Spleen (tissue), 11 donors: ENCODE measurements around the gene SNCB. TPM values are rescaled to one million over a fixed set of nuclear protein-coding genes. Genes with fewer than 3 reads are reported as not detected.
A peak's percentile ranks its signal among the peaks of the same experiment; 100 is the strongest.

ENCODE experiments used
- DNase-seq: peaks from one replicate; pipeline ENCODE4 v3.0.0-alpha.2; 2020
- H3K27ac ChIP-seq, 8 donors: fragments of 200-600 bp; sonication (generic) in 7 of 8; 1 replicate in 4 of 8; 2 replicates in 4 of 8; pipeline versions ENCODE4 v1.5.0 to v1.8.0; 2016 to 2021; ENCODE audit warnings: inconsistent platforms in 4 of 8, mild to moderate bottlenecking in 4 of 8, moderate library complexity in 1 of 8
- H3K27me3 ChIP-seq, 7 donors: fragments of 200-600 bp; sonication (generic) in 6 of 7; replicated peaks in 1 of 7; 1 replicate in 4 of 7; 2 replicates in 3 of 7; pipeline versions ENCODE4 v1.5.0 to v1.8.0; 2016 to 2021; ENCODE audit warnings: inconsistent platforms in 3 of 7, mild to moderate bottlenecking in 1 of 7
- H3K36me3 ChIP-seq, 6 donors: fragments of 200-600 bp; sonication (generic) in 5 of 6; 1 replicate in 4 of 6; 2 replicates in 2 of 6; pipeline versions ENCODE4 v1.5.0 to v1.8.0; 2016 to 2021; ENCODE audit warnings: inconsistent platforms in 2 of 6
- H3K4me1 ChIP-seq, 6 donors: fragments of 200-600 bp; sonication (generic) in 5 of 6; 1 replicate in 3 of 6; 2 replicates in 3 of 6; pipeline versions ENCODE4 v1.5.0 to v1.8.0; 2016 to 2021; ENCODE audit warnings: inconsistent platforms in 3 of 6
- H3K4me3 ChIP-seq, 8 donors: fragments of 200-600 bp; sonication (generic) in 7 of 8; 1 replicate in 4 of 8; 2 replicates in 4 of 8; pipeline versions ENCODE4 v1.5.0 to v1.8.0; 2016 to 2021; ENCODE audit warnings: inconsistent platforms in 4 of 8, mild to moderate bottlenecking in 4 of 8, moderate library complexity in 2 of 8
- H3K9me3 ChIP-seq, 8 donors: fragments of 200-600 bp; sonication (generic) in 7 of 8; 1 replicate in 4 of 8; 2 replicates in 4 of 8; pipeline versions ENCODE4 v1.5.0 to v1.8.0; 2016 to 2021; ENCODE audit warnings: inconsistent platforms in 4 of 8
- CTCF ChIP-seq, 11 experiments: fragments of 200-600 bp in 7 of 11; fragments of 450-650 bp in 4 of 11; sonication (generic) in 4 of 11; IDR thresholded peaks in 8 of 11; conservative IDR thresholded peaks in 3 of 11; 1 replicate in 7 of 11; 2 replicates in 4 of 11; pipeline versions ENCODE4 v1.4.0 to v1.8.0; 2016 to 2021; ENCODE audit warnings: antibody characterized with exemption in 11 of 11, inconsistent platforms in 4 of 11, mild to moderate bottlenecking in 1 of 11
- POLR2A ChIP-seq, 3 donors: fragments of 450-650 bp; IDR thresholded peaks; one replicate each; pipeline ENCODE4 v1.5.1; 2017; ENCODE audit warnings: antibody characterized with exemption in 3 of 3, mild to moderate bottlenecking in 1 of 3
- POLR2AphosphoS5 ChIP-seq, 3 donors: sonication (generic); formaldehyde crosslinking; IDR thresholded peaks; one replicate each; pipeline ENCODE4 v1.5.1; 2017; ENCODE audit warnings: antibody characterized with exemption in 3 of 3
- WGBS, 5 donors: extraction: QIAGEN DNeasy Blood & Tissue Kit in 3 of 5; methylation state at CpG; one replicate each; pipeline versions ENCODE4 v1.1.5 to v1.1.7; 2013 to 2018; 5-methylcytosine and 5-hydroxymethylcytosine counted together
- intact Hi-C: fragments of 100-400 bp; cut with DNase I; formaldehyde crosslinking; loops from one replicate; pipeline ENCODE4 v1.15.0; 2023; ENCODE audit warnings: low total_unique reads
- polyA plus RNA-seq, 3 donors: library from polyadenylated mRNA; stranded (reverse); fragments of 200-250 nt; gene quantifications; one replicate each; pipeline ENCODE4 v1.2.1, GENCODE V29; 2013
- total RNA-seq, 7 donors: library from RNA; depleted of rRNA in 3 of 7; stranded (reverse); fragments of >200 nt in 3 of 7; fragmentation: NEBNext Ultra II Directional in 4 of 7; extraction: Animal tissue kit (Norgen Biotek cat#: 25700) in 4 of 7; gene quantifications; one replicate each; pipeline versions ENCODE4 v1.1.0 to v1.2.1, GENCODE V29; 2016 to 2021
- donor health status: healthy with polysubstance abuse.
- donor health status: DM: no; HTN: no; CAD: no; lungs with moderate emphysema.
- donor health status: DM: no; HTN: no; CAD: no.
- donor health status: Bipolar disorder and iron deficiency.
- donor health status: healthy.
- donor health status: DM: no; HTN: no; CAD: no.
- donor health status: DM: yes; HTN: yes; CAD: no.

SNCB gene
- total and polyA plus RNA-seq, 10 donors = 0.19 to 0.41 (median 0.33) TPM; not detected in 7

DNA sequence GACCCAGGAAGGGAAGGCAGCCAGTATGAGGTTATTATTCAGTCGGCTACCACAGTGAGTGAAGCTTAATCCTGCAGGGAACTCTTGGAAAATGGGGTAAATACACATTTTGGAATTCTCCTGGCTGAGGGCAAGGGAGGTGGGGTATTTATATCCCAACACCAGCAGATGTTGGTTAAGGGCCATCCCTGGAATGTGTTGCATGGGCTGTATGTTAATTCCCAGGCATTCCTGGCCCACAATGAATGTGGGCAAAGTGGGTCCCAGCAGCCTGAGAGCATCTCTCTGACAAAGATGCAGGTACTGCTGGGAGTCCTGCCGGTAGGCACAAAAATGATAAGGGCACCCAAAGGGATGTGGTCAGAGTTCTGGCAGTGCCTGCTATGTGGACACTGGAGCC, 17.5 kb downstream of the SNCB start:
- H3K27ac ChIP-seq = no peak overlapping the region
- no peak for TF ChIP-seq POLR2AphosphoS5 (IDR thresholded peaks at IDR 0.05)
- no peak for TF ChIP-seq POLR2A (IDR thresholded peaks at IDR 0.05)
- TF ChIP-seq CTCF (IDR thresholded peaks at IDR 0.05 in 8 of 11, conservative IDR thresholded peaks at IDR 0.05 in 3 of 11) = no peak
- peaks cover 0 to 23% (median 15%) of the 10 kb centered on the region in 6 donors for H3K4me1 ChIP-seq
- no peaks in the 10 kb centered on the region for H3K36me3 ChIP-seq
- no peak overlapping the region for H3K4me3 ChIP-seq
- peaks cover 0 to 85% (median 27%) of the 10 kb centered on the region in 7 donors for H3K27me3 ChIP-seq
- intact Hi-C loops = no loop called here
- 72 to 77% (median 74%) methylated on average over 2 of the region's 2 CpGs for WGBS, 5 donors
- no peak for DNase-seq
- H3K9me3 ChIP-seq = no peaks in the 10 kb centered on the region

GRCh38 chr5:176612008-176612407, 18.3 kb downstream of the SNCB start:
- DNase-seq = no peak
- Histone ChIP-seq H3K4me3 (no peak overlapping the region), H3K27me3 (peaks cover 0 to 77% (median 23%) of the 10 kb centered on the region in 7 donors), H3K36me3 (no peaks in the 10 kb centered on the region), H3K9me3 (no peaks in the 10 kb centered on the region), H3K27ac (no peak overlapping the region), H3K4me1 (peaks cover 0 to 23% (median 15%) of the 10 kb centered on the region in 6 donors)
- intact Hi-C loops = no loop called here
- no peak for TF ChIP-seq POLR2A (IDR thresholded peaks at IDR 0.05)
- no peak for TF ChIP-seq POLR2AphosphoS5 (IDR thresholded peaks at IDR 0.05)
- no peak for TF ChIP-seq CTCF (IDR thresholded peaks at IDR 0.05 in 8 of 11, conservative IDR thresholded peaks at IDR 0.05 in 3 of 11)
- WGBS, 5 donors = 86 to 94% (median 90%) methylated on average over 6 of the region's 6 CpGs

DNA sequence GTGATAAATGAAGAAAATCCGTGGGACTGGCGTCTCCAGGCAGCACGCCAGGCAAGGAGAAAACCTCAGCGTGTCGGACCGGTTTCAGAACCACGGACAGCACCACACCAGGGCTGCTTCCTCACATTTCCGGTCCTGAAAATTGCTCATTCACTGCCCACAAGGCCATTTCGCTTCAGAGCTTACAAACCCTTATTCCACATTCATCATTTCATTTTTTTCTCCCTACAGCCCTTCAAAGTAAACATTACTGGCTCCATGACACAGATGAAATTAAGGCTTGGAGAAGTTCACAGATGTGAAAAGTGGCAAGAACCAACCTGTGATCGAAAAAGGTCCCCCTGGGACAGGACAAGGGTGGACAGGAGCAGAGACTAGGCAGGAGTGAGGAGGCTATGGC, 18.9 kb downstream of the SNCB start:
- TF ChIP-seq POLR2A (IDR thresholded peaks at IDR 0.05) (no peak), CTCF (IDR thresholded peaks at IDR 0.05 in 8 of 11, conservative IDR thresholded peaks at IDR 0.05 in 3 of 11) (no peak), POLR2AphosphoS5 (IDR thresholded peaks at IDR 0.05) (no peak)
- H3K27me3 ChIP-seq = peaks cover 0 to 71% (median 18%) of the 10 kb centered on the region in 7 donors
- WGBS, 5 donors = 10 to 14% (median 12%) methylated on average over 10 of the region's 10 CpGs
- H3K4me1 ChIP-seq = peaks cover 0 to 23% (median 15%) of the 10 kb centered on the region in 6 donors
- H3K9me3 ChIP-seq = no peaks in the 10 kb centered on the region
- DNase-seq = no peak
- intact Hi-C loops = no loop called here
- no peak overlapping the region for H3K27ac ChIP-seq
- no peaks in the 10 kb centered on the region for H3K36me3 ChIP-seq
- no peak overlapping the region for H3K4me3 ChIP-seq

- peak overlapping the region; percentile 58 to 89 (median 76) for H3K4me3 ChIP-seq
- peaks cover 0 to 23% (median 15%) of the 10 kb centered on the region in 6 donors for H3K4me1 ChIP-seq
- H3K36me3 ChIP-seq = no peaks in the 10 kb centered on the region
- TF ChIP-seq POLR2AphosphoS5 (IDR thresholded peaks at IDR 0.05) (no peak), POLR2A (IDR thresholded peaks at IDR 0.05) (no peak), CTCF (IDR thresholded peaks at IDR 0.05 in 8 of 11, conservative IDR thresholded peaks at IDR 0.05 in 3 of 11) (no peak)
- H3K27ac ChIP-seq = peak overlapping the region in 3 of 8 donors; percentile 23 to 55 (median 29)
- H3K9me3 ChIP-seq = no peaks in the 10 kb centered on the region
- DNase-seq = no peak
- WGBS, 5 donors = 0 to 4% (median 3%) methylated on average over 3 to 31 of the region's 31 CpGs
- H3K27me3 ChIP-seq = peaks cover 0 to 61% (median 12%) of the 10 kb centered on the region in 7 donors
- intact Hi-C loops = no loop called here
Observed at GRCh38 chr5:176610435-176610773, 19.9 kb downstream of the SNCB start.
